GM12878 (cell line): Measurements from ENCODE around the gene CARD14. TPM values are rescaled to one million over a fixed set of nuclear protein-coding genes. Genes with fewer than 3 reads are reported as not detected.

Experiments
- BACH1 ChIP-seq: fragments of 450-650 bp; IDR thresholded peaks from 2 replicates; pipeline ENCODE4 v1.6.1; 2017; ENCODE audit warnings: mild to moderate bottlenecking, borderline replicate concordance
- CREB1 ChIP-seq: IDR thresholded peaks from 2 replicates; pipeline ENCODE4 v1.6.1; 2012; ENCODE audit warnings: low read depth, mild to moderate bottlenecking, inconsistent platforms
- EGR1 ChIP-seq, 2 experiments: IDR thresholded peaks; 1 replicate in 1 of 2; 2 replicates in 1 of 2; pipeline ENCODE4 v1.6.1; 2011 to 2012; ENCODE audit warnings: low read depth in 2 of 2, low read length in 2 of 2, borderline replicate concordance in 1 of 2, mild to moderate bottlenecking in 1 of 2, moderate library complexity in 1 of 2
- IKZF1 ChIP-seq: fragments of 450-650 bp; conservative IDR thresholded peaks from 2 replicates; pipeline ENCODE4 v1.6.1; 2017; ENCODE audit warnings: antibody characterized with exemption, mild to moderate bottlenecking
- KLF5 ChIP-seq: fragments of 450-650 bp; IDR thresholded peaks from 2 replicates; pipeline ENCODE4 v1.6.1; 2014; ENCODE audit warnings: mild to moderate bottlenecking; ENCODE audit not compliant: partially characterized antibody
- MYB ChIP-seq: fragments of 150-350 bp; IDR thresholded peaks from 2 replicates; pipeline ENCODE4 v1.6.1; 2014; ENCODE audit warnings: mild to moderate bottlenecking, low read depth, low read length, borderline replicate concordance
- RAD51 ChIP-seq: fragments of 450-650 bp; IDR thresholded peaks from 2 replicates; pipeline ENCODE4 v1.6.1; 2016; ENCODE audit warnings: moderate library complexity, mild to moderate bottlenecking, inconsistent platforms
- SIX5 ChIP-seq: IDR thresholded peaks from 2 replicates; pipeline ENCODE4 v1.6.1; 2011; ENCODE audit warnings: mild to moderate bottlenecking, low read depth, low read length, moderate library complexity; ENCODE audit not compliant: severe bottlenecking
- SMC3 ChIP-seq: IDR thresholded peaks from 2 replicates; pipeline ENCODE4 v1.6.1; 2011; ENCODE audit warnings: low read length, improper control_type of control experiment, borderline replicate concordance
- SREBF2 ChIP-seq: IDR thresholded peaks from 2 replicates; pipeline ENCODE4 v1.6.1; 2012; ENCODE audit warnings: mild to moderate bottlenecking, low read length
- STAT1 ChIP-seq: fragments of 450-650 bp; conservative IDR thresholded peaks from 2 replicates; pipeline ENCODE4 v1.6.1; 2014; ENCODE audit warnings: antibody characterized with exemption, mild to moderate bottlenecking
- ZBED1 ChIP-seq: IDR thresholded peaks from 2 replicates; pipeline ENCODE4 v1.6.1; 2016; ENCODE audit warnings: borderline replicate concordance
- polyA plus RNA-seq, 11 experiments: library from polyadenylated mRNA; depleted of rRNA in 4 of 11; unstranded in 6 of 11; stranded (reverse) in 5 of 11; fragments of >200 nt; fragmentation: Nextera tagmentation in 4 of 11; fragmentation: Illumina TruSeq in 1 of 11; extraction: Ambion mirVana in 4 of 11; extraction: Trizol in 1 of 11; gene quantifications; 1 replicate in 1 of 11; 2 replicates in 10 of 11; pipeline versions ENCODE4 v1.2.1 to v1.2.3, GENCODE V29; 2011 to 2016; ENCODE audit warnings: inconsistent platforms in 2 of 11, missing spikeins in 2 of 11, low read depth in 1 of 11
- total RNA-seq, 4 experiments: library from RNA; depleted of rRNA in 3 of 4; stranded (reverse); fragments of >200 nt in 3 of 4; fragmentation: Illumina TruSeq in 1 of 4; extraction: Trizol in 1 of 4; gene quantifications; 2 replicates each; pipeline versions ENCODE4 v1.2.1 to v1.2.3, GENCODE V29; 2013 to 2021
- TF ChIP-seq, protein P1 (sequence below): IDR thresholded peaks from 2 replicates; pipeline ENCODE4 v1.6.1; 2012; ENCODE audit warnings: low read depth, low read length, improper control_type of control experiment
- TF ChIP-seq, protein P2 (sequence below): fragments of 450-650 bp; IDR thresholded peaks from 2 replicates; pipeline ENCODE4 v1.6.1; 2018; ENCODE audit warnings: borderline replicate concordance, mild to moderate bottlenecking; ENCODE audit not compliant: partially characterized antibody
- TF ChIP-seq, protein P3 (sequence below): fragments of 450-650 bp; IDR thresholded peaks from 2 replicates; pipeline ENCODE4 v1.6.1; 2017; ENCODE audit warnings: mild to moderate bottlenecking
- TF ChIP-seq, protein P4 (sequence below): IDR thresholded peaks from 2 replicates; pipeline ENCODE4 v1.6.1; 2011; ENCODE audit warnings: low read depth, low read length, improper control_type of control experiment, borderline replicate concordance
- TF ChIP-seq, protein P5 (sequence below): IDR thresholded peaks from 2 replicates; pipeline ENCODE4 v1.6.1; 2011; ENCODE audit warnings: low read depth, mild to moderate bottlenecking, low read length, moderate library complexity, borderline replicate concordance; ENCODE audit errors: extremely low read depth
- TF ChIP-seq, protein P6 (sequence below): fragments of 450-650 bp; IDR thresholded peaks from 2 replicates; pipeline ENCODE4 v1.6.1; 2017; ENCODE audit warnings: mild to moderate bottlenecking, moderate library complexity

CARD14 gene
- total and polyA plus RNA-seq, 10 of the 15 experiments (the other 5 are each of a cell fraction or from before 2014, with no cell fraction given), result 0.08 to 0.15 TPM; not detected in 8

DNA sequence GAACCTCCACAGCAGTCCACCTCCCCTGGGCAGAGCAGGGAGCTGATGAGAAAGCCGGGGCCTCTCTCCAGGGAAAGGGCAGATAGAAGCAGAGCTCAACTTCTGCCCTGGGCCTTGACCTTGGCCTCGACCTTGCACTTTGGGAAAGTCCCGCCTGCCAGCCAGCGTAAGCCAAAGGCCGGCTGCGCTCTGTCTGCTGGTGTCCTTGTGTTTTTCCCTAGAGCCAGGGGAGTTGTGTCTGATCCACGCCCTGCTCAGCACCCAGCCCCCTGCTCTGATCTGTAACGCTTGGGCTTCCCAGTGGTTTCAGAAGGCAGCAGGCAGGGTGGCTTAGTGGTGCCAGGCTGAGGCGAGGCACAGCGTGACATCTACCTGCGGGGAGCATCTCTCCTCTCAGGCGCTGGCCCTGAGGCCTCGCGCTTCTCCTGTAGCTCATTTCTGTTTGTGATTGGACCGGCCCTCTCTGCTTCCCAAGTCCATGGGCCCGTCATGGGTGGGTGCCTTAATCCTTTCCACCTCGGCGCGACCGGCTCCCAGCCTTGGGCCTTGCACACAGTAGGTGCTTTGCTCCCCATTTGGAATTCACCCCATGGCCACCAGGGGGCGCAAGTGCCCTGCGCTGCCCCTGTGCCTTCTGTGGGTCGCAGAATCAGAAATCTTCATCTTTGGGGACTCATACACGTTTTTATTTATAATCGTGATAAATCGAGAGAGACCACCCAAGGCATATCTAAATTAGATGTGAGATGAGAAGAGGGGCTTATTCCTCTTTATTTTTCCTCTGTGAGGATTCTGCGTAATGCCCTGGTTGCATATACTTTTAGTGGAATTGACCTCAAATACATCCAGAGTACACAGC is 26.1 kb downstream of the CARD14 start (continued):
- TF ChIP-seq, protein P1, sequence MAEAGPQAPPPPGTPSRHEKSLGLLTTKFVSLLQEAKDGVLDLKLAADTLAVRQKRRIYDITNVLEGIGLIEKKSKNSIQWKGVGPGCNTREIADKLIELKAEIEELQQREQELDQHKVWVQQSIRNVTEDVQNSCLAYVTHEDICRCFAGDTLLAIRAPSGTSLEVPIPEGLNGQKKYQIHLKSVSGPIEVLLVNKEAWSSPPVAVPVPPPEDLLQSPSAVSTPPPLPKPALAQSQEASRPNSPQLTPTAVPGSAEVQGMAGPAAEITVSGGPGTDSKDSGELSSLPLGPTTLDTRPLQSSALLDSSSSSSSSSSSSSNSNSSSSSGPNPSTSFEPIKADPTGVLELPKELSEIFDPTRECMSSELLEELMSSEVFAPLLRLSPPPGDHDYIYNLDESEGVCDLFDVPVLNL, result no peak
- TF ChIP-seq, protein P2, sequence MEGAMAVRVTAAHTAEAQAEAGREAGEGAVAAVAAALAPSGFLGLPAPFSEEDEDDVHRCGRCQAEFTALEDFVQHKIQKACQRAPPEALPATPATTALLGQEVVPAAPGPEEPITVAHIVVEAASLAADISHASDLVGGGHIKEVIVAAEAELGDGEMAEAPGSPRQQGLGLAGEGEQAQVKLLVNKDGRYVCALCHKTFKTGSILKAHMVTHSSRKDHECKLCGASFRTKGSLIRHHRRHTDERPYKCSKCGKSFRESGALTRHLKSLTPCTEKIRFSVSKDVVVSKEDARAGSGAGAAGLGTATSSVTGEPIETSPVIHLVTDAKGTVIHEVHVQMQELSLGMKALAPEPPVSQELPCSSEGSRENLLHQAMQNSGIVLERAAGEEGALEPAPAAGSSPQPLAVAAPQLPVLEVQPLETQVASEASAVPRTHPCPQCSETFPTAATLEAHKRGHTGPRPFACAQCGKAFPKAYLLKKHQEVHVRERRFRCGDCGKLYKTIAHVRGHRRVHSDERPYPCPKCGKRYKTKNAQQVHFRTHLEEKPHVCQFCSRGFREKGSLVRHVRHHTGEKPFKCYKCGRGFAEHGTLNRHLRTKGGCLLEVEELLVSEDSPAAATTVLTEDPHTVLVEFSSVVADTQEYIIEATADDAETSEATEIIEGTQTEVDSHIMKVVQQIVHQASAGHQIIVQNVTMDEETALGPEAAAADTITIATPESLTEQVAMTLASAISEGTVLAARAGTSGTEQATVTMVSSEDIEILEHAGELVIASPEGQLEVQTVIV, result no peak
- TF ChIP-seq BACH1 (no peak), SIX5 (no peak), RAD51 (no peak), SMC3 (peak; percentile 89), SREBF2 (no peak), EGR1 (IDR thresholded peaks at IDR 0.05; ENCODE audit: borderline replicate concordance in 1 of 2, low read depth in 2 of 2, low read length in 2 of 2) (no peak), CREB1 (no peak), ZBED1 (no peak), IKZF1 (no peak), MYB (no peak), STAT1 (no peak), KLF5 (no peak)
- TF ChIP-seq, protein P3, sequence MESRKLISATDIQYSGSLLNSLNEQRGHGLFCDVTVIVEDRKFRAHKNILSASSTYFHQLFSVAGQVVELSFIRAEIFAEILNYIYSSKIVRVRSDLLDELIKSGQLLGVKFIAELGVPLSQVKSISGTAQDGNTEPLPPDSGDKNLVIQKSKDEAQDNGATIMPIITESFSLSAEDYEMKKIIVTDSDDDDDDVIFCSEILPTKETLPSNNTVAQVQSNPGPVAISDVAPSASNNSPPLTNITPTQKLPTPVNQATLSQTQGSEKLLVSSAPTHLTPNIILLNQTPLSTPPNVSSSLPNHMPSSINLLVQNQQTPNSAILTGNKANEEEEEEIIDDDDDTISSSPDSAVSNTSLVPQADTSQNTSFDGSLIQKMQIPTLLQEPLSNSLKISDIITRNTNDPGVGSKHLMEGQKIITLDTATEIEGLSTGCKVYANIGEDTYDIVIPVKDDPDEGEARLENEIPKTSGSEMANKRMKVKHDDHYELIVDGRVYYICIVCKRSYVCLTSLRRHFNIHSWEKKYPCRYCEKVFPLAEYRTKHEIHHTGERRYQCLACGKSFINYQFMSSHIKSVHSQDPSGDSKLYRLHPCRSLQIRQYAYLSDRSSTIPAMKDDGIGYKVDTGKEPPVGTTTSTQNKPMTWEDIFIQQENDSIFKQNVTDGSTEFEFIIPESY, result no peak
- TF ChIP-seq, protein P4, sequence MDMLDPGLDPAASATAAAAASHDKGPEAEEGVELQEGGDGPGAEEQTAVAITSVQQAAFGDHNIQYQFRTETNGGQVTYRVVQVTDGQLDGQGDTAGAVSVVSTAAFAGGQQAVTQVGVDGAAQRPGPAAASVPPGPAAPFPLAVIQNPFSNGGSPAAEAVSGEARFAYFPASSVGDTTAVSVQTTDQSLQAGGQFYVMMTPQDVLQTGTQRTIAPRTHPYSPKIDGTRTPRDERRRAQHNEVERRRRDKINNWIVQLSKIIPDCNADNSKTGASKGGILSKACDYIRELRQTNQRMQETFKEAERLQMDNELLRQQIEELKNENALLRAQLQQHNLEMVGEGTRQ, result no peak
- TF ChIP-seq, protein P5, sequence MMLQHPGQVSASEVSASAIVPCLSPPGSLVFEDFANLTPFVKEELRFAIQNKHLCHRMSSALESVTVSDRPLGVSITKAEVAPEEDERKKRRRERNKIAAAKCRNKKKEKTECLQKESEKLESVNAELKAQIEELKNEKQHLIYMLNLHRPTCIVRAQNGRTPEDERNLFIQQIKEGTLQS, result no peak
- TF ChIP-seq, protein P6, sequence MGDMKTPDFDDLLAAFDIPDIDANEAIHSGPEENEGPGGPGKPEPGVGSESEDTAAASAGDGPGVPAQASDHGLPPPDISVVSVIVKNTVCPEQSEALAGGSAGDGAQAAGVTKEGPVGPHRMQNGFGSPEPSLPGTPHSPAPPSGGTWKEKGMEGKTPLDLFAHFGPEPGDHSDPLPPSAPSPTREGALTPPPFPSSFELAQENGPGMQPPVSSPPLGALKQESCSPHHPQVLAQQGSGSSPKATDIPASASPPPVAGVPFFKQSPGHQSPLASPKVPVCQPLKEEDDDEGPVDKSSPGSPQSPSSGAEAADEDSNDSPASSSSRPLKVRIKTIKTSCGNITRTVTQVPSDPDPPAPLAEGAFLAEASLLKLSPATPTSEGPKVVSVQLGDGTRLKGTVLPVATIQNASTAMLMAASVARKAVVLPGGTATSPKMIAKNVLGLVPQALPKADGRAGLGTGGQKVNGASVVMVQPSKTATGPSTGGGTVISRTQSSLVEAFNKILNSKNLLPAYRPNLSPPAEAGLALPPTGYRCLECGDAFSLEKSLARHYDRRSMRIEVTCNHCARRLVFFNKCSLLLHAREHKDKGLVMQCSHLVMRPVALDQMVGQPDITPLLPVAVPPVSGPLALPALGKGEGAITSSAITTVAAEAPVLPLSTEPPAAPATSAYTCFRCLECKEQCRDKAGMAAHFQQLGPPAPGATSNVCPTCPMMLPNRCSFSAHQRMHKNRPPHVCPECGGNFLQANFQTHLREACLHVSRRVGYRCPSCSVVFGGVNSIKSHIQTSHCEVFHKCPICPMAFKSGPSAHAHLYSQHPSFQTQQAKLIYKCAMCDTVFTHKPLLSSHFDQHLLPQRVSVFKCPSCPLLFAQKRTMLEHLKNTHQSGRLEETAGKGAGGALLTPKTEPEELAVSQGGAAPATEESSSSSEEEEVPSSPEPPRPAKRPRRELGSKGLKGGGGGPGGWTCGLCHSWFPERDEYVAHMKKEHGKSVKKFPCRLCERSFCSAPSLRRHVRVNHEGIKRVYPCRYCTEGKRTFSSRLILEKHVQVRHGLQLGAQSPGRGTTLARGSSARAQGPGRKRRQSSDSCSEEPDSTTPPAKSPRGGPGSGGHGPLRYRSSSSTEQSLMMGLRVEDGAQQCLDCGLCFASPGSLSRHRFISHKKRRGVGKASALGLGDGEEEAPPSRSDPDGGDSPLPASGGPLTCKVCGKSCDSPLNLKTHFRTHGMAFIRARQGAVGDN, result no peak
